Mesendoderm (in vitro differentiated cells): ENCODE results near the gene DYDC2.
A peak's percentile ranks its signal among the peaks of the same experiment; 100 is the strongest.

ENCODE experiments used
- DNase-seq: peaks from one replicate; pipeline ENCODE4 v3.0.0; 2013
- H2AK5ac ChIP-seq: 2 replicates; pipeline ENCODE4 v1.6.1; 2013; ENCODE audit warnings: low read length, inconsistent platforms
- H2BK120ac ChIP-seq: 2 replicates; pipeline ENCODE4 v1.6.1; 2013; ENCODE audit warnings: low read depth, mild to moderate bottlenecking, low read length, moderate library complexity, mixed read lengths
- H2BK15ac ChIP-seq: replicated peaks from 2 replicates; pipeline ENCODE4 v1.6.1; 2013; ENCODE audit warnings: low read depth, mild to moderate bottlenecking, moderate library complexity
- H2BK5ac ChIP-seq: 2 replicates; pipeline ENCODE4 v1.6.1; 2013; ENCODE audit warnings: low read length, inconsistent platforms
- H3K18ac ChIP-seq: 2 replicates; pipeline ENCODE4 v1.6.1; 2013; ENCODE audit warnings: mild to moderate bottlenecking, low read length, mixed read lengths
- H3K23ac ChIP-seq: one replicate; pipeline ENCODE4 v1.6.1; 2013; ENCODE audit warnings: low read length
- H3K27ac ChIP-seq: 2 replicates; pipeline ENCODE4 v1.5.1; 2013; ENCODE audit warnings: low read depth, mild to moderate bottlenecking, inconsistent platforms, low read length, moderate library complexity
- H3K27me3 ChIP-seq: 2 replicates; pipeline ENCODE4 v1.6.1; 2013; ENCODE audit warnings: low read length, control low read depth, mild to moderate bottlenecking, inconsistent platforms; ENCODE audit not compliant: insufficient read depth, poor library complexity
- H3K36me3 ChIP-seq: 2 replicates; pipeline ENCODE4 v1.6.1; 2013; ENCODE audit warnings: low read length, inconsistent platforms; ENCODE audit not compliant: control insufficient read depth, insufficient read depth
- H3K4ac ChIP-seq: one replicate; pipeline ENCODE4 v1.6.1; 2013; ENCODE audit warnings: low read depth, mild to moderate bottlenecking, low read length, moderate library complexity
- H3K4me1 ChIP-seq: 2 replicates; pipeline ENCODE4 v1.6.1; 2013; ENCODE audit warnings: low read depth, low read length, inconsistent platforms; ENCODE audit not compliant: control insufficient read depth
- H3K4me2 ChIP-seq: 2 replicates; pipeline ENCODE4 v1.6.1; 2013; ENCODE audit warnings: low read length
- H3K4me3 ChIP-seq: 2 replicates; pipeline ENCODE4 v1.5.1; 2013; ENCODE audit warnings: mild to moderate bottlenecking, low read length
- H3K56ac ChIP-seq: one replicate; pipeline ENCODE4 v1.6.1; 2013; ENCODE audit warnings: low read length
- H3K79me1 ChIP-seq: 2 replicates; pipeline ENCODE4 v1.6.1; 2013; ENCODE audit warnings: low read length, inconsistent platforms
- H3K79me2 ChIP-seq: 2 replicates; pipeline ENCODE4 v1.6.1; 2013; ENCODE audit warnings: mild to moderate bottlenecking, low read length; ENCODE audit not compliant: control insufficient read depth, insufficient read depth
- H3K9ac ChIP-seq: 2 replicates; pipeline ENCODE4 v1.6.1; 2013; ENCODE audit warnings: low read length, inconsistent platforms
- H4K5ac ChIP-seq: one replicate; pipeline ENCODE4 v1.6.1; 2013; ENCODE audit warnings: low read length
- H4K8ac ChIP-seq: one replicate; pipeline ENCODE4 v1.6.1; 2013; ENCODE audit warnings: low read depth, mild to moderate bottlenecking, control low read depth, low read length, moderate library complexity
- WGBS: extraction: QIAGEN DNeasy Blood & Tissue Kit; methylation state at CpG from one replicate; pipeline ENCODE4 v1.1.7; 2013; ENCODE audit warnings: low lambda C conversion rate, missing lambda C conversion rate; ENCODE audit not compliant: insufficient coverage; ENCODE audit errors: extremely low coverage; 5-methylcytosine and 5-hydroxymethylcytosine counted together

DYDC2 gene

DNA sequence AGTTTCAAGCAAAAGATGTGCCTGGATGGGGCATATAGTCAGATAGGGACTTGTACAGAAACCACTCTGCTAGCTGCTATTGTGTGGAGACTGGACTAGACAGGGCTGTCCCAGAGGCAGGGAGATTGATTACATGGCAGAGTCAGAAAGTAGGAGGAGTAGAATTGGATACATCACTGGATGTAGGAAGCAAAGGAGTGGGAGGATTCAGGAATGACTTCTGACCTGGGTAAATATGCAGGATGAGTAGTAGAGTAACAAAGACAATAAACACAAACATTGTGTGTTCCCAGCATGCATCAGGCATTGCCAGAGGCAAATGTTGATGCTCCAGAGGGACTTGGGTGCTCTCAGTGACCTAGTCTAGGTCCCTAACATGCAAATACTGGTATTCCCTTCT is 36.2 kb upstream of the DYDC2 start:
- Histone ChIP-seq H3K56ac (no peak overlapping the region), H3K18ac (no peak overlapping the region), H3K4ac (no peak overlapping the region), H3K36me3 (no peaks in the 10 kb centered on the region), H3K4me3 (no peak overlapping the region), H4K5ac (no peak overlapping the region), H3K79me2 (no peaks in the 10 kb centered on the region), H3K27ac (no peak overlapping the region), H3K79me1 (no peaks in the 10 kb centered on the region), H2BK5ac (no peak overlapping the region), H3K4me1 (no peaks in the 10 kb centered on the region), H2BK120ac (no peak overlapping the region), H4K8ac (no peak overlapping the region), H2AK5ac (no peak overlapping the region), H3K27me3 (no peaks in the 10 kb centered on the region), H2BK15ac (no peak overlapping the region), H3K4me2 (no peak overlapping the region), H3K23ac (no peak overlapping the region), H3K9ac (no peak overlapping the region)
- DNase-seq: no peak

DNA sequence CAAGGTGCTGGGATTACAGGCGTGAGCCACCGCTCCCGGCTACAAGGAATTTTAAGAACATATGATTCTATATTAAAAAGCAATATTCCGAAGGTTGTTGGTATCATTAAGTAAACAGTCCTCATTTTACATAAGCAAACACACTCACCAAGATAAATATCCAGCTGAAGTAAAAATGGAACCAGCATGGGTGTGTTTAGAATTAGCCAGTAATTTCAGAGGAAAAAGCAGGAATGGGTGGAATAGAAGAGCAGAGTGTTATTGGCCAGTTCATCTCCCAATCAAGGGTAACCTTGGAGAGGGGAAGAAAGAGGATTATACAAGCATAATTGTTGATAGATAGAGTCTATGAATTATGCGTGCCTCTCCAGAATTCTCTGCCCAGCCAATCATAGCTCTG is 35.4 kb upstream of the DYDC2 start:
- Histone ChIP-seq H3K4me1 (no peaks in the 10 kb centered on the region), H2BK15ac (no peak overlapping the region), H3K4me3 (no peak overlapping the region), H3K4ac (no peak overlapping the region), H2AK5ac (no peak overlapping the region), H3K4me2 (no peak overlapping the region), H3K79me1 (no peaks in the 10 kb centered on the region), H3K79me2 (no peaks in the 10 kb centered on the region), H3K18ac (no peak overlapping the region), H2BK5ac (no peak overlapping the region), H4K5ac (no peak overlapping the region), H4K8ac (no peak overlapping the region), H3K9ac (no peak overlapping the region), H3K56ac (no peak overlapping the region), H3K27ac (no peak overlapping the region), H2BK120ac (no peak overlapping the region), H3K36me3 (no peaks in the 10 kb centered on the region), H3K23ac (no peak overlapping the region), H3K27me3 (no peaks in the 10 kb centered on the region)
- WGBS: no CpG with 5 or more reads among the region's 5 CpGs
- no peak for DNase-seq

DNA sequence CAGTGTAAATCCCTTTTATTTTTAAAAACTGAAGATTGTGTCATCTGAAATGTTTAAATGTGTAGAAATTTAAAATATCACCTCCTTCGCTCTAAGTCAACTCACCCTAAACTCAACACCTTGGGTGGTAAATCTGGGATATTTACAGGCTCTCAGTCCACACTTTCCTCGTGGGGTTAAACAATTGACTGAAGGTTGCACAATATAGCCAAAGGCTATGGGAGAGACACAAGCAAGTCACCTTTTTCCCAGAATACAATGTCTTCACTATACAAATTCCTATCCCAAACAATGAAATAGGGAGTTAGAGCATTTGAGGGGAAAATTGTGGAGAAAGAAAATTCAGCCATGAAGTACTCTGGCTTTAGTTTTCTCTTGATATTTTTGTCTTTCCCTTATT is 34.4 kb upstream of the DYDC2 start:
- no peak overlapping the region for H3K23ac ChIP-seq
- H2AK5ac ChIP-seq: no peak overlapping the region
- no peaks in the 10 kb centered on the region for H3K4me1 ChIP-seq
- H3K4me3 ChIP-seq: no peak overlapping the region
- no peak overlapping the region for H2BK120ac ChIP-seq
- no peaks in the 10 kb centered on the region for H3K79me1 ChIP-seq
- no peak overlapping the region for H3K4ac ChIP-seq
- no peak overlapping the region for H3K56ac ChIP-seq
- H2BK15ac ChIP-seq: no peak overlapping the region
- H3K9ac ChIP-seq: no peak overlapping the region
- H3K4me2 ChIP-seq: no peak overlapping the region
- no peaks in the 10 kb centered on the region for H3K79me2 ChIP-seq
- no peak overlapping the region for H2BK5ac ChIP-seq
- no peak overlapping the region for H3K27ac ChIP-seq
- no peaks in the 10 kb centered on the region for H3K36me3 ChIP-seq
- H3K27me3 ChIP-seq: no peaks in the 10 kb centered on the region
- H3K18ac ChIP-seq: no peak overlapping the region
- H4K5ac ChIP-seq: no peak overlapping the region
- DNase-seq: peak; percentile 66
- no CpG with 5 or more reads among the region's 2 CpGs for WGBS
- H4K8ac ChIP-seq: no peak overlapping the region

DNA sequence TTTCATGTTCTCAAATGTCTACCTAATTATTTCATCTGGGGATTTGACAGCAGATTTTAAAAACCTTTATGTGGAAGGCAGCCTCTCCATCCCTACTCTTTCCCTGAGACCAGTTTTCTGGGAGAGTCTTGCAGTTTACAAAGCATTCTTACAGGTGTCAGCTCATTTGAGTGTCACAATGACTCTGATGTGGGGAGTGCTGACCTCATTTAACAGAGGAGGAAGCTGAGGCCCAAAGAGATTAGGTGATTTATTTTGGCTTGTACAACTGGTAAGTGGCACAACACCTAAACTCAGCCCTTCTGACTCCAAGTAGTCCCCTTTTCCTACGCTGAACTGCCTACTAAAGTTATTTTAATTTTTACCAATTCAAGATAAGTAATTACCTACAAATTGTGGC is 33.9 kb upstream of the DYDC2 start:
- no peak overlapping the region for H2BK120ac ChIP-seq
- no peak overlapping the region for H2AK5ac ChIP-seq
- no peak overlapping the region for H3K9ac ChIP-seq
- no peak overlapping the region for H4K8ac ChIP-seq
- H3K4me3 ChIP-seq: no peak overlapping the region
- no peak overlapping the region for H3K4me2 ChIP-seq
- no peaks in the 10 kb centered on the region for H3K79me1 ChIP-seq
- no peak overlapping the region for H3K23ac ChIP-seq
- no peak overlapping the region for H3K56ac ChIP-seq
- peak; percentile 22 for DNase-seq
- H3K18ac ChIP-seq: no peak overlapping the region
- H2BK15ac ChIP-seq: no peak overlapping the region
- no peaks in the 10 kb centered on the region for H3K4me1 ChIP-seq
- H4K5ac ChIP-seq: no peak overlapping the region
- H3K27me3 ChIP-seq: no peaks in the 10 kb centered on the region
- no peak overlapping the region for H2BK5ac ChIP-seq
- H3K36me3 ChIP-seq: no peaks in the 10 kb centered on the region
- WGBS: no CpG with 5 or more reads among the region's 1 CpG
- H3K27ac ChIP-seq: no peak overlapping the region
- no peaks in the 10 kb centered on the region for H3K79me2 ChIP-seq
- no peak overlapping the region for H3K4ac ChIP-seq

DNA sequence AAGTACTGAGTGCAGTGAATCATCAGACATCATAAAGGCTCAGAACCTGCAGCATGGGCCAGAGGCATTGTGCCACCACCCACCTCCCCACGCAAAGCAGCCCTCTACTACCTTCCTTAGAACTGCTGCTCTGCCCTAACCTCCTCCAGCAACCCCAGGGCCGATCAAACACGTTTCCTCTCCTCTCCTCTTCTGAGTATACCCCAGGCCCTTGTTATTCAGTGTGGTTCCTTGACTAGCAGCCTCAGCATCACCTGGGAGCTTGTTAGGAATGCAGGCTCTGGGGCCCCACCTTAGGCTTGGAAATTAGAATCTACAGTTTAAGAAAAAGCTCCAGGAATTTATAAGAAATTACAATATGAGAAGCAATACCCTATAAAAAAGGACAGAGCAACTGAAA is 33.3 kb upstream of the DYDC2 start:
- no peaks in the 10 kb centered on the region for H3K4me1 ChIP-seq
- H4K5ac ChIP-seq: no peak overlapping the region
- H4K8ac ChIP-seq: no peak overlapping the region
- H3K4ac ChIP-seq: no peak overlapping the region
- H3K56ac ChIP-seq: no peak overlapping the region
- WGBS: no CpG with 5 or more reads among the region's 3 CpGs
- no peaks in the 10 kb centered on the region for H3K79me1 ChIP-seq
- H2BK5ac ChIP-seq: no peak overlapping the region
- no peak overlapping the region for H3K23ac ChIP-seq
- no peak overlapping the region for H3K4me3 ChIP-seq
- H3K79me2 ChIP-seq: no peaks in the 10 kb centered on the region
- no peaks in the 10 kb centered on the region for H3K27me3 ChIP-seq
- no peak for DNase-seq
- H2BK15ac ChIP-seq: no peak overlapping the region
- H3K27ac ChIP-seq: no peak overlapping the region
- H3K4me2 ChIP-seq: no peak overlapping the region
- H2BK120ac ChIP-seq: no peak overlapping the region
- H3K18ac ChIP-seq: no peak overlapping the region
- no peaks in the 10 kb centered on the region for H3K36me3 ChIP-seq
- no peak overlapping the region for H2AK5ac ChIP-seq
- no peak overlapping the region for H3K9ac ChIP-seq

DNA sequence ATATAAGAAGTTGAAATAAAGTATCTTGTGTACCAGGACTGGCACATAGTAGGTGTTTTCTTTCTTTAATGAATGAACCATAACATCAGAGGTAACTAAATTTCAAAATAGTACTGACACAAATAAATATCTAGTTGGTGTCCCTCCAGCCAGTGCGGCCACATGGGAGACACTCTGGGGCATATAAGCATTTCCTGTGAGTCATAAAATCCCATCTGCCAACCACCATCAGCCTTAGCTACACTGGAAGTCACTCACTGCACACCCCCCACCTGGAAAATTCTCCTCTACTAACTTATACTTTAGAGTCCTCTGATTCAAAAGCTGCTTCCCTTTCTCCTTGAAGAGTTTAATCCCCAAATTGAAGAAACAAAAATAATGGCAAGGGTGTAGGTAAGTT is 32.5 kb upstream of the DYDC2 start:
- H3K4me1 ChIP-seq: no peaks in the 10 kb centered on the region
- H3K27ac ChIP-seq: no peak overlapping the region
- no peak overlapping the region for H4K8ac ChIP-seq
- H3K18ac ChIP-seq: no peak overlapping the region
- H3K4me2 ChIP-seq: no peak overlapping the region
- no peak overlapping the region for H3K9ac ChIP-seq
- H2AK5ac ChIP-seq: no peak overlapping the region
- H2BK5ac ChIP-seq: no peak overlapping the region
- H3K23ac ChIP-seq: no peak overlapping the region
- WGBS: no CpG with 5 or more reads among the region's 1 CpG
- DNase-seq: no peak
- no peaks in the 10 kb centered on the region for H3K36me3 ChIP-seq
- H3K79me1 ChIP-seq: no peaks in the 10 kb centered on the region
- no peaks in the 10 kb centered on the region for H3K79me2 ChIP-seq
- no peak overlapping the region for H3K56ac ChIP-seq
- H3K27me3 ChIP-seq: no peaks in the 10 kb centered on the region
- no peak overlapping the region for H3K4me3 ChIP-seq
- no peak overlapping the region for H2BK15ac ChIP-seq
- H3K4ac ChIP-seq: no peak overlapping the region
- no peak overlapping the region for H2BK120ac ChIP-seq
- no peak overlapping the region for H4K5ac ChIP-seq
